Testis (tissue), 3 donors: ENCODE results near the gene ATP2C1. TPM values are rescaled to one million over a fixed set of nuclear protein-coding genes. Genes with fewer than 3 reads are reported as not detected.

Source experiments
- DNase-seq: peaks from one replicate; pipeline ENCODE4 v3.0.0-alpha.2; 2019
- H3K27ac ChIP-seq, 2 donors: fragments of 200-600 bp; sonication (generic); one replicate each; pipeline ENCODE4 v1.5.1; 2019
- H3K27me3 ChIP-seq: fragments of 200-600 bp; sonication (generic); one replicate; pipeline ENCODE4 v1.5.1; 2019
- H3K36me3 ChIP-seq: fragments of 200-600 bp; sonication (generic); one replicate; pipeline ENCODE4 v1.5.1; 2017; ENCODE audit warnings: low read depth; ENCODE audit errors: missing control alignments
- H3K4me1 ChIP-seq: fragments of 200-600 bp; sonication (generic); one replicate; pipeline ENCODE4 v1.5.1; 2019
- H3K4me3 ChIP-seq, 2 donors: fragments of 200-600 bp; sonication (generic); one replicate each; pipeline ENCODE4 v1.5.1; 2017 to 2019
- H3K9me3 ChIP-seq: fragments of 200-600 bp; sonication (generic); one replicate; pipeline ENCODE4 v1.5.1; 2017
- CTCF ChIP-seq, 3 experiments: fragments of 450-650 bp in 2 of 3; fragments of 200-600 bp in 1 of 3; sonication (generic) in 1 of 3; IDR thresholded peaks; one replicate each; pipeline ENCODE4 v1.5.1; 2016 to 2019; ENCODE audit warnings: antibody characterized with exemption in 3 of 3, mild to moderate bottlenecking in 2 of 3, moderate library complexity in 1 of 3
- POLR2A ChIP-seq: fragments of 450-650 bp; IDR thresholded peaks from one replicate; pipeline ENCODE4 v1.6.1; 2017; ENCODE audit warnings: antibody characterized with exemption, mild to moderate bottlenecking, moderate library complexity
- WGBS, 2 donors: methylation state at CpG; one replicate each; pipeline ENCODE4 v1.1.5; 2018; 5-methylcytosine and 5-hydroxymethylcytosine counted together
- intact Hi-C: fragments of 100-400 bp; cut with DNase I; formaldehyde crosslinking; loops from one replicate; pipeline ENCODE4 v1.15.1; 2023; ENCODE audit warnings: low total_unique reads
- polyA plus RNA-seq: library from polyadenylated mRNA; stranded (reverse); fragments of 350-450 nt; fragmentation: Illumina TruSeq; extraction: RNeasy Lipid Tissue Mini Kit (QIAGEN cat#74804); gene quantifications from one replicate; pipeline ENCODE4 v1.2.3, GENCODE V29; 2014; ENCODE audit warnings: low read depth, low replicate concordance; ENCODE audit not compliant: insufficient read depth
- total RNA-seq, 2 donors: library from RNA; depleted of rRNA; stranded (reverse); fragments of >200 nt; gene quantifications; one replicate each; pipeline ENCODE4 v1.2.3, GENCODE V29; 2016

Gene ATP2C1
- total and polyA plus RNA-seq, 3 donors from 2014 or later: 51.0 to 103 (median 88.0) TPM

GRCh38 chr3:130870423-130870822 lies 23.5 kb upstream of the ATP2C1 start:
- no peak for DNase-seq
- no peak overlapping the region for H3K4me3 ChIP-seq
- WGBS, 2 donors: 73 to 96% methylated on average over 1 of the region's 1 CpG

GRCh38 chr3:130876594-130876993 lies 17.3 kb upstream of the ATP2C1 start:
- intact Hi-C loops: no loop called here
- no peaks in the 10 kb centered on the region for H3K27me3 ChIP-seq
- H3K4me1 ChIP-seq: no peaks in the 10 kb centered on the region
- H3K4me3 ChIP-seq: no peak overlapping the region
- H3K27ac ChIP-seq: no peak overlapping the region
- no peaks in the 10 kb centered on the region for H3K9me3 ChIP-seq
- WGBS, 2 donors: 87 to 91% methylated on average over 2 of the region's 2 CpGs
- no peak for TF ChIP-seq POLR2A
- no peak for TF ChIP-seq CTCF (IDR thresholded peaks at IDR 0.05)
- no peaks in the 10 kb centered on the region for H3K36me3 ChIP-seq
- DNase-seq: no peak

More at GRCh38 chr3:130870423-130870822, 23.5 kb upstream of the ATP2C1 start:
- intact Hi-C loops: no loop called here
- TF ChIP-seq POLR2A (no peak), CTCF (IDR thresholded peaks at IDR 0.05) (no peak)
- Histone ChIP-seq H3K27me3 (no peaks in the 10 kb centered on the region), H3K4me1 (peaks cover 4% of the 10 kb centered on the region), H3K9me3 (no peaks in the 10 kb centered on the region), H3K27ac (no peak overlapping the region), H3K36me3 (no peaks in the 10 kb centered on the region)

GRCh38 chr3:130878464-130878863 lies 15.4 kb upstream of the ATP2C1 start:
- no peak overlapping the region for H3K4me3 ChIP-seq
- TF ChIP-seq CTCF (IDR thresholded peaks at IDR 0.05) (no peak), POLR2A (no peak)
- no peak for DNase-seq
- H3K36me3 ChIP-seq: no peaks in the 10 kb centered on the region
- intact Hi-C loops: no loop called here
- no peaks in the 10 kb centered on the region for H3K9me3 ChIP-seq
- no peaks in the 10 kb centered on the region for H3K4me1 ChIP-seq
- no peaks in the 10 kb centered on the region for H3K27me3 ChIP-seq
- no peak overlapping the region for H3K27ac ChIP-seq

GRCh38 chr3:130889416-130889946 lies 4.4 kb upstream of the ATP2C1 start:
- no peak for TF ChIP-seq POLR2A
- TF ChIP-seq CTCF (IDR thresholded peaks at IDR 0.05): no peak
- Histone ChIP-seq H3K4me1 (no peaks in the 10 kb centered on the region), H3K9me3 (no peaks in the 10 kb centered on the region), H3K27me3 (no peaks in the 10 kb centered on the region), H3K36me3 (no peaks in the 10 kb centered on the region), H3K27ac (no peak overlapping the region), H3K4me3 (no peak overlapping the region)
- no peak for DNase-seq
- intact Hi-C loops: no loop called here
- WGBS, 2 donors: 42 to 46% methylated on average over 1 of the region's 1 CpG

GRCh38 chr3:130892759-130893375 lies 1.0 kb upstream of the ATP2C1 start:
- 1% methylated on average over 14 of the region's 14 CpGs for WGBS, 2 donors
- Histone ChIP-seq H3K9me3 (no peaks in the 10 kb centered on the region), H3K36me3 (no peaks in the 10 kb centered on the region), H3K4me1 (peaks cover 22% of the 10 kb centered on the region), H3K27ac (peak overlapping the region; percentile 95 to 97), H3K27me3 (no peaks in the 10 kb centered on the region), H3K4me3 (peak overlapping the region; percentile 86 to 94)
- intact Hi-C loops: no loop called here
- peak; percentile 90 for DNase-seq
- TF ChIP-seq CTCF (IDR thresholded peaks at IDR 0.05) (peak; percentile 80 to 90 (median 81)), POLR2A (no peak)
